ENCODE data around the gene C3orf80.

DNA sequence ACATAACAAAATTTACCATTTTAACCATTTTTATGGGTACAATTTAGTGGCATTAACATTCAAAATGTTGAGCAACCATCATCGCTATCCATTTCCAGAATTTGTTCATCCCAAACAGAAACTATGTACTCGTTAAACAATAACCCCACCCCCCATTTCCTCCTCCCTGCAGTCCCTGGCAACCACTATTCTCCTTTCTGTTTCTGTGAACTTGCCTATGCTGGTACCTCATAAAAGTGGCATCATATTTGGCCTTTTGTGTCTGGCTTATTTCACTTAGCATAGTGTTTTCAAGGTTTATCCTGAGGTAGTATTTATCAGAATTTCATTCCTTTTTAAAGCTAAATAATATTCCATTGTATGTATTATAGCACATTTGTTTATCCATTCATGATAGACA is 32.4 kb downstream of the C3orf80 start:
- TF ChIP-seq, protein P1, sequence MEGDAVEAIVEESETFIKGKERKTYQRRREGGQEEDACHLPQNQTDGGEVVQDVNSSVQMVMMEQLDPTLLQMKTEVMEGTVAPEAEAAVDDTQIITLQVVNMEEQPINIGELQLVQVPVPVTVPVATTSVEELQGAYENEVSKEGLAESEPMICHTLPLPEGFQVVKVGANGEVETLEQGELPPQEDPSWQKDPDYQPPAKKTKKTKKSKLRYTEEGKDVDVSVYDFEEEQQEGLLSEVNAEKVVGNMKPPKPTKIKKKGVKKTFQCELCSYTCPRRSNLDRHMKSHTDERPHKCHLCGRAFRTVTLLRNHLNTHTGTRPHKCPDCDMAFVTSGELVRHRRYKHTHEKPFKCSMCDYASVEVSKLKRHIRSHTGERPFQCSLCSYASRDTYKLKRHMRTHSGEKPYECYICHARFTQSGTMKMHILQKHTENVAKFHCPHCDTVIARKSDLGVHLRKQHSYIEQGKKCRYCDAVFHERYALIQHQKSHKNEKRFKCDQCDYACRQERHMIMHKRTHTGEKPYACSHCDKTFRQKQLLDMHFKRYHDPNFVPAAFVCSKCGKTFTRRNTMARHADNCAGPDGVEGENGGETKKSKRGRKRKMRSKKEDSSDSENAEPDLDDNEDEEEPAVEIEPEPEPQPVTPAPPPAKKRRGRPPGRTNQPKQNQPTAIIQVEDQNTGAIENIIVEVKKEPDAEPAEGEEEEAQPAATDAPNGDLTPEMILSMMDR (conservative IDR thresholded peaks at IDR 0.05 in 1 of 2, IDR thresholded peaks at IDR 0.05 in 1 of 2; ENCODE audit: low read depth in 1 of 2, low read length in 2 of 2) = no peak
- TF ChIP-seq EZH2 (IDR thresholded peaks at IDR 0.05; ENCODE audit: low read length, missing control alignments) = no peak

Measured in fibroblast of lung (primary cell).